B cell (primary cell): ENCODE results near the gene ZRSR2. TPM values are rescaled to one million over a fixed set of nuclear protein-coding genes. Genes with fewer than 3 reads are reported as not detected.
"Not testable (repeated sequence)": the region's sequence is repeated elsewhere in the genome, so short reads cannot be mapped to it uniquely, and the experiment has no call there.

Experiments
- ATAC-seq: fragments of 200-7000 bp; cut with Tn5 transposase; one replicate; pipeline ENCODE4 v1.10.0; 2021; ENCODE audit warnings: low read depth, mild to moderate bottlenecking, moderate number of reproducible peaks, moderate library complexity
- CTCF ChIA-PET: fragments of 350-600 bp; sonication (Branson Sonifier 250); formaldehyde crosslinking; loops from one replicate; lab custom pipeline; 2021; ENCODE audit warnings: antibody characterized with exemption, inconsistent platforms; lab: Charles Lee
- POLR2A ChIA-PET: fragments of 350-600 bp; sonication (Branson Sonifier 250); formaldehyde crosslinking; loops from one replicate; lab custom pipeline; 2021; ENCODE audit warnings: antibody characterized with exemption; lab: Charles Lee
- DNase-seq: peaks from one replicate; pipeline ENCODE4 v3.0.0; 2013
- H2AFZ ChIP-seq: 2 replicates; pipeline ENCODE4 v1.6.1; 2012; ENCODE audit warnings: mild to moderate bottlenecking, low read depth, low read length; ENCODE audit not compliant: insufficient read depth, poor library complexity, severe bottlenecking
- H3K27ac ChIP-seq, 2 donors: 1 replicate in 1 of 2; 2 replicates in 1 of 2; pipeline ENCODE4 v1.5.1; 2012 to 2013; ENCODE audit warnings: low read length in 2 of 2, mild to moderate bottlenecking in 2 of 2, moderate library complexity in 1 of 2
- H3K27me3 ChIP-seq, 4 experiments: fragments of 200-600 bp in 1 of 4; sonication (generic) in 1 of 4; replicated peaks in 1 of 4; 1 replicate in 2 of 4; 2 replicates in 2 of 4; pipeline versions ENCODE4 v1.6.1 to v1.7.0; 2013 to 2016; ENCODE audit warnings: low read length in 3 of 4, mild to moderate bottlenecking in 2 of 4, mixed read lengths in 1 of 4, moderate library complexity in 1 of 4; ENCODE audit not compliant: insufficient read depth in 4 of 4, control insufficient read depth in 3 of 4; ENCODE audit errors: control extremely low read depth in 1 of 4
- H3K36me3 ChIP-seq, 2 experiments: replicated peaks in 1 of 2; 1 replicate in 1 of 2; 2 replicates in 1 of 2; pipeline versions ENCODE4 v1.6.1 to v1.7.1; 2013; ENCODE audit warnings: low read length in 1 of 2; ENCODE audit not compliant: insufficient read depth in 2 of 2, control insufficient read depth in 1 of 2; ENCODE audit errors: control extremely low read depth in 1 of 2, extremely low read depth in 1 of 2
- H3K4me1 ChIP-seq, 2 donors: fragments of 200-600 bp in 1 of 2; sonication (generic) in 1 of 2; 1 replicate in 1 of 2; 2 replicates in 1 of 2; pipeline versions ENCODE4 v1.5.1 to v1.6.1; 2013 to 2017; ENCODE audit warnings: low read length in 2 of 2; ENCODE audit not compliant: control insufficient read depth in 2 of 2, insufficient read depth in 2 of 2
- H3K4me2 ChIP-seq: replicated peaks from 2 replicates; pipeline ENCODE3; 2012; ENCODE audit warnings: mild to moderate bottlenecking, low read depth, low read length; ENCODE audit not compliant: poor library complexity, severe bottlenecking
- H3K4me3 ChIP-seq, 5 experiments: fragments of 200-600 bp in 1 of 5; sonication (generic) in 1 of 5; 1 replicate in 3 of 5; 2 replicates in 2 of 5; pipeline versions ENCODE4 v1.5.1 to v1.7.0; 2011 to 2016; ENCODE audit warnings: low read length in 4 of 5, mild to moderate bottlenecking in 4 of 5, low read depth in 2 of 5, control low read depth in 1 of 5, moderate library complexity in 1 of 5; ENCODE audit not compliant: insufficient read depth in 1 of 5; ENCODE audit errors: control extremely low read depth in 1 of 5, extremely low read depth in 1 of 5
- H3K79me2 ChIP-seq: fragments of 200-600 bp; sonication (generic); one replicate; pipeline ENCODE4 v1.6.0; 2016; ENCODE audit warnings: low read length; ENCODE audit not compliant: control insufficient read depth, insufficient read depth
- H3K9ac ChIP-seq: fragments of 200-600 bp; sonication (generic); 2 replicates; pipeline ENCODE4 v1.6.1; 2017; ENCODE audit warnings: mild to moderate bottlenecking, low read length, moderate library complexity
- H3K9me3 ChIP-seq, 3 donors: one replicate each; pipeline versions ENCODE4 v1.6.1 to v1.7.1; 2013; ENCODE audit warnings: low read length in 2 of 3; ENCODE audit not compliant: control insufficient read depth in 2 of 3, insufficient read depth in 1 of 3; ENCODE audit errors: control extremely low read depth in 1 of 3
- H4K20me1 ChIP-seq: 2 replicates; pipeline ENCODE4 v1.6.0; 2012; ENCODE audit warnings: mild to moderate bottlenecking, low read length; ENCODE audit not compliant: insufficient read depth, control insufficient read depth, poor library complexity, severe bottlenecking
- H3K27ac Mint-ChIP-seq: one replicate; pipeline ENCODE4 v1.8.0; 2021; ENCODE audit warnings: mixed read lengths
- H3K27me3 Mint-ChIP-seq: one replicate; pipeline ENCODE4 v1.8.0; 2021; ENCODE audit warnings: mixed read lengths
- H3K4me1 Mint-ChIP-seq: one replicate; pipeline ENCODE4 v1.8.0; 2021; ENCODE audit warnings: mixed read lengths
- H3K4me3 Mint-ChIP-seq: one replicate; pipeline ENCODE4 v1.8.0; 2021; ENCODE audit warnings: mixed read lengths
- H3K9me3 Mint-ChIP-seq: one replicate; pipeline ENCODE4 v1.8.0; 2022; ENCODE audit warnings: mixed read lengths; ENCODE audit not compliant: insufficient read depth
- CTCF ChIP-seq: fragments of 200-600 bp; IDR thresholded peaks from one replicate; pipeline ENCODE4 v1.8.0; 2022; ENCODE audit warnings: antibody characterized with exemption, mild to moderate bottlenecking
- EZH2 ChIP-seq: IDR thresholded peaks from 2 replicates; pipeline ENCODE4 v1.6.1; 2012; ENCODE audit warnings: borderline replicate concordance, low read depth, mild to moderate bottlenecking, moderate library complexity, low read length; ENCODE audit not compliant: insufficient read depth, poor library complexity, severe bottlenecking
- WGBS: methylation state at CpG from one replicate; pipeline ENCODE4 v1.1.5; 2013; ENCODE audit warnings: missing lambda C conversion rate; ENCODE audit not compliant: insufficient coverage; 5-methylcytosine and 5-hydroxymethylcytosine counted together
- intact Hi-C: fragments of 100-400 bp; cut with micrococcal nuclease; formaldehyde crosslinking; loops from one replicate; pipeline ENCODE4 v1.10.0; 2022
- polyA plus RNA-seq: library from polyadenylated mRNA; depleted of rRNA; stranded (reverse); fragments of >200 nt; gene quantifications from 2 replicates; pipeline ENCODE4 v1.2.3, GENCODE V29; 2012
- total RNA-seq, 2 donors: library from RNA; stranded (reverse); fragments of 120-200 nt in 1 of 2; gene quantifications; 1 replicate in 1 of 2; 2 replicates in 1 of 2; pipeline versions ENCODE4 v1.2.3 to v1.2.4, GENCODE V29; 2013 to 2022

Gene ZRSR2
- total and polyA plus RNA-seq, 2 donors (not counting 1 experiment from before 2014, with no cell fraction given) = 27.8 to 28.6 TPM

- H3K4me1 Mint-ChIP-seq = peaks cover 40% of the 10 kb centered on the region
- H3K27ac Mint-ChIP-seq = no peak overlapping the region
- Histone ChIP-seq H3K4me3 (no peak overlapping the region), H3K79me2 (peaks cover 39% of the 10 kb centered on the region), H3K9me3 (no peaks in the 10 kb centered on the region), H3K4me2 (no peak overlapping the region), H4K20me1 (no peaks in the 10 kb centered on the region), H2AFZ (no peak overlapping the region), H3K4me1 (peaks cover 8 to 11% of the 10 kb centered on the region in 2 donors), H3K27ac (no peak overlapping the region), H3K36me3 (peaks cover 0 to 6% of the 10 kb centered on the region in 2 experiments), H3K27me3 (no peaks in the 10 kb centered on the region), H3K9ac (no peak overlapping the region)
- ChIA-PET CTCF (no interaction called here), POLR2A (no interaction called here)
- WGBS = 95% methylated on average over 7 of the region's 9 CpGs
- no peaks in the 10 kb centered on the region for H3K27me3 Mint-ChIP-seq
- no peaks in the 10 kb centered on the region for H3K9me3 Mint-ChIP-seq
- intact Hi-C loops = no loop called here
- DNase-seq (no peak), ATAC-seq (no peak)
- no peak overlapping the region for H3K4me3 Mint-ChIP-seq
- TF ChIP-seq CTCF (no peak), EZH2 (no peak)
These were observed 46.0 kb upstream of the ZRSR2 start for GRCh38 chrX:15744181-15744867.

GRCh38 chrX:15745179-15745578 lies 45.1 kb upstream of the ZRSR2 start:
- WGBS = no CpG with 5 or more reads among the region's 4 CpGs
- intact Hi-C loops = no loop called here
- H3K27ac Mint-ChIP-seq = no peak overlapping the region
- no peaks in the 10 kb centered on the region for H3K9me3 Mint-ChIP-seq
- Histone ChIP-seq H3K4me1 (peaks cover 12 to 13% of the 10 kb centered on the region in 2 donors), H3K36me3 (peaks cover 0 to 6% of the 10 kb centered on the region in 2 experiments), H3K4me2 (no peak overlapping the region), H3K79me2 (peaks cover 34% of the 10 kb centered on the region), H2AFZ (no peak overlapping the region), H3K9me3 (no peaks in the 10 kb centered on the region), H4K20me1 (no peaks in the 10 kb centered on the region), H3K27ac (no peak overlapping the region), H3K4me3 (no peak overlapping the region), H3K9ac (no peak overlapping the region), H3K27me3 (no peaks in the 10 kb centered on the region)
- DNase-seq = no peak
- H3K4me3 Mint-ChIP-seq = no peak overlapping the region
- ChIA-PET POLR2A (no interaction called here), CTCF (interaction anchor here (1.4 kb wide), 1 partner anchor 17 kb away, joined by 3 read pairs; no protein-coding TSS in a partner anchor)
- TF ChIP-seq EZH2 = no peak
- no peak for TF ChIP-seq CTCF
- no peak for ATAC-seq
- no peaks in the 10 kb centered on the region for H3K27me3 Mint-ChIP-seq
- peaks cover 40% of the 10 kb centered on the region for H3K4me1 Mint-ChIP-seq

- Mint-ChIP-seq H3K4me1 (peaks cover 49% of the 10 kb centered on the region), H3K27ac (peak overlapping the region; percentile 26)
- WGBS = 100% methylated on average over 3 of the region's 6 CpGs
- peaks cover 30% of the 10 kb centered on the region for H3K79me2 ChIP-seq
- H3K27me3 Mint-ChIP-seq, H3K36me3 ChIP-seq, H3K4me3 Mint-ChIP-seq, H2AFZ ChIP-seq, ATAC-seq, H3K9me3 Mint-ChIP-seq, H3K9me3 ChIP-seq, DNase-seq, H3K27me3 ChIP-seq, POLR2A ChIA-PET, H4K20me1 ChIP-seq, intact Hi-C loops, H3K9ac ChIP-seq, H3K4me2 ChIP-seq, H3K4me3 ChIP-seq, H3K27ac ChIP-seq: not testable (repeated sequence)
- peaks cover 24 to 25% of the 10 kb centered on the region in 2 donors for H3K4me1 ChIP-seq
- CTCF ChIA-PET = interaction anchor here (1.4 kb wide), 1 partner anchor 9 kb away, joined by 4 read pairs; the partner anchor contains the start of gene CA5B
These were observed 43.6 kb upstream of the ZRSR2 start for GRCh38 chrX:15746651-15747050.
